Osteocyte (in vitro differentiated cells): ENCODE data around the gene RNASE4. TPM values are rescaled to one million over a fixed set of nuclear protein-coding genes. Genes with fewer than 3 reads are reported as not detected.

Source experiments
- DNase-seq: peaks from one replicate; pipeline ENCODE4 v3.0.0; 2021; ENCODE audit warnings: mixed read lengths; ENCODE audit not compliant: unreplicated experiment; ENCODE audit errors: extremely low spot score
- H3K27ac Mint-ChIP-seq: one replicate; pipeline ENCODE4 v1.8.0; 2021; ENCODE audit warnings: mild to moderate bottlenecking, mixed read lengths; ENCODE audit not compliant: unreplicated experiment
- H3K27me3 Mint-ChIP-seq: one replicate; pipeline ENCODE4 v1.8.0; 2021; ENCODE audit warnings: mixed read lengths; ENCODE audit not compliant: unreplicated experiment
- H3K36me3 Mint-ChIP-seq: one replicate; pipeline ENCODE4 v1.8.0; 2021; ENCODE audit warnings: mixed read lengths; ENCODE audit not compliant: unreplicated experiment
- H3K4me1 Mint-ChIP-seq: one replicate; pipeline ENCODE4 v1.8.0; 2021; ENCODE audit warnings: mixed read lengths; ENCODE audit not compliant: unreplicated experiment
- H3K4me3 Mint-ChIP-seq: one replicate; pipeline ENCODE4 v1.8.0; 2021; ENCODE audit warnings: mild to moderate bottlenecking, moderate library complexity, mixed read lengths; ENCODE audit not compliant: unreplicated experiment
- H3K9me3 Mint-ChIP-seq: one replicate; pipeline ENCODE4 v1.8.0; 2021; ENCODE audit warnings: mixed read lengths; ENCODE audit not compliant: unreplicated experiment
- total RNA-seq: library from RNA; stranded (reverse); gene quantifications from 2 replicates; pipeline ENCODE4 v1.2.1, GENCODE V29; 2021
- TF ChIP-seq, protein P1 (sequence below): fragments of 200-600 bp; sonication (generic); IDR thresholded peaks from 2 replicates; pipeline ENCODE4 v1.5.0; 2021; ENCODE audit warnings: antibody characterized with exemption, mild to moderate bottlenecking, moderate library complexity

RNASE4 gene
- total RNA-seq, 1 donor from 2014 or later: 17.8 TPM

GRCh38 chr14:20675669-20676068 is 8.7 kb upstream of the RNASE4 start:
- H3K4me1 Mint-ChIP-seq: peaks cover 5% of the 10 kb centered on the region
- no peaks in the 10 kb centered on the region for H3K36me3 Mint-ChIP-seq
- H3K9me3 Mint-ChIP-seq: no peaks in the 10 kb centered on the region
- DNase-seq: no peak
- H3K4me3 Mint-ChIP-seq: no peak overlapping the region
- TF ChIP-seq, protein P1, sequence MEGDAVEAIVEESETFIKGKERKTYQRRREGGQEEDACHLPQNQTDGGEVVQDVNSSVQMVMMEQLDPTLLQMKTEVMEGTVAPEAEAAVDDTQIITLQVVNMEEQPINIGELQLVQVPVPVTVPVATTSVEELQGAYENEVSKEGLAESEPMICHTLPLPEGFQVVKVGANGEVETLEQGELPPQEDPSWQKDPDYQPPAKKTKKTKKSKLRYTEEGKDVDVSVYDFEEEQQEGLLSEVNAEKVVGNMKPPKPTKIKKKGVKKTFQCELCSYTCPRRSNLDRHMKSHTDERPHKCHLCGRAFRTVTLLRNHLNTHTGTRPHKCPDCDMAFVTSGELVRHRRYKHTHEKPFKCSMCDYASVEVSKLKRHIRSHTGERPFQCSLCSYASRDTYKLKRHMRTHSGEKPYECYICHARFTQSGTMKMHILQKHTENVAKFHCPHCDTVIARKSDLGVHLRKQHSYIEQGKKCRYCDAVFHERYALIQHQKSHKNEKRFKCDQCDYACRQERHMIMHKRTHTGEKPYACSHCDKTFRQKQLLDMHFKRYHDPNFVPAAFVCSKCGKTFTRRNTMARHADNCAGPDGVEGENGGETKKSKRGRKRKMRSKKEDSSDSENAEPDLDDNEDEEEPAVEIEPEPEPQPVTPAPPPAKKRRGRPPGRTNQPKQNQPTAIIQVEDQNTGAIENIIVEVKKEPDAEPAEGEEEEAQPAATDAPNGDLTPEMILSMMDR: no peak
- no peak overlapping the region for H3K27ac Mint-ChIP-seq
- H3K27me3 Mint-ChIP-seq: peaks cover 19% of the 10 kb centered on the region

DNA sequence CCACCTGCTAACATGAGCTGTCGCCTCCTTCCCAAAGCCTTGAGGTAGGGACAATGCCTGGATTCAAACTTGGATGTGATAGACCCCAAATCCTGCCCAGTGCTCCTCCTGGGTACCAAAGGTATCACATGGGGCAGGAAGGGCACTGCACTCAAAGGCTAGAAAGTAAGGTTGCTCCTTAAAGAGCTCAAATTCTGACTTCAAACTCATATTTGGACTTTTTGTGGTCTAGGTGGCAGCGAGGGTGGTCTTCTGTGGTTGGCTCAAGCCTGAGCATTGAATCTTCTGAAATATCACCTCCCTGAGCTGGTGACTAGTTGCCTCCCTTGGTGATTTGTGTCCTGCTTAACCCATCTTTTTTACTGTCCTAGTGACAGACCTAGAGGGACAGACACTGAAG is 8.3 kb upstream of the RNASE4 start:
- Mint-ChIP-seq H3K4me3 (no peak overlapping the region), H3K9me3 (no peaks in the 10 kb centered on the region), H3K4me1 (peaks cover 10% of the 10 kb centered on the region), H3K36me3 (no peaks in the 10 kb centered on the region), H3K27me3 (peaks cover 19% of the 10 kb centered on the region), H3K27ac (no peak overlapping the region)
- TF ChIP-seq, protein P1: no peak
- DNase-seq: no peak

GRCh38 chr14:20679907-20680306 is 4.5 kb upstream of the RNASE4 start:
- H3K27me3 Mint-ChIP-seq: peaks cover 10% of the 10 kb centered on the region
- H3K27ac Mint-ChIP-seq: no peak overlapping the region
- H3K36me3 Mint-ChIP-seq: no peaks in the 10 kb centered on the region
- H3K4me3 Mint-ChIP-seq: no peak overlapping the region
- TF ChIP-seq, protein P1: no peak
- no peak for DNase-seq
- peaks cover 17% of the 10 kb centered on the region for H3K4me1 Mint-ChIP-seq
- H3K9me3 Mint-ChIP-seq: no peaks in the 10 kb centered on the region

- Mint-ChIP-seq H3K9me3 (no peaks in the 10 kb centered on the region), H3K27ac (no peak overlapping the region), H3K4me1 (peaks cover 22% of the 10 kb centered on the region), H3K4me3 (no peak overlapping the region), H3K27me3 (peaks cover 9% of the 10 kb centered on the region), H3K36me3 (no peaks in the 10 kb centered on the region)
- DNase-seq: no peak
- TF ChIP-seq, protein P1: no peak
Measured at GRCh38 chr14:20680363-20680762, 4.0 kb upstream of the RNASE4 start.

DNA sequence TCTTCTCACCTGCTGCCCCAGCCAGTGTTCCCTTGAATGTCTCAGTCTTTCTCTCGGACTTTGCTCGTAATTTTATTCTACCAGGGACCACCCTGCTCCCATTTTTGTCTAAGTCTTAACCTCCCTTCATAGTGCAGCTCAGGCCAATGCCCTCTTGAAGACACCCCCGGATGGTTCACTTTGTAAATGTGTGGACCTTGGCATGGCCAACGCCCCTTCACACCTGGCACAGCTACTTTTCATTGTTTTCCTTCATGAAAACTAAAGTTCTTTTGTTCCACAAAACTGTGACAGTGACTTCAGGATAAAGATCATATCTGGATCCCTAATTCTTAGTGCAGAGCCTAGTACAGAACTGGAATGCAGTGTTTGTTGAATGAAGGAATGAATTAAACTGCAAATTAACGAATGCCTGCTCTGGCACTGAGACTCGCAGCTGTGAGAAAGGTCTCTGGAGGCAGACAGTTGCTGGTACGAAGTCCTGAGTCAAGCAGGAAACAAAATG is 3.5 kb upstream of the RNASE4 start:
- DNase-seq: no peak
- Mint-ChIP-seq H3K4me3 (no peak overlapping the region), H3K36me3 (no peaks in the 10 kb centered on the region), H3K4me1 (peaks cover 26% of the 10 kb centered on the region), H3K27me3 (peaks cover 4% of the 10 kb centered on the region), H3K9me3 (no peaks in the 10 kb centered on the region), H3K27ac (no peak overlapping the region)
- TF ChIP-seq, protein P1: no peak
